GM19372 (cell line): ENCODE data around the gene CMTM4.
"Not testable (repeated sequence)": the region's sequence is repeated elsewhere in the genome, so short reads cannot be mapped to it uniquely, and the experiment has no call there.

ENCODE experiments used
- ATAC-seq: cut with Tn5 transposase; IDR thresholded peaks from one replicate; pipeline ENCODE4 v1.9.1; 2021; ENCODE audit warnings: mild to moderate bottlenecking, low read depth, moderate library complexity; ENCODE audit not compliant: unreplicated experiment

CMTM4 gene

GRCh38 chr16:66706506-66706880, 9.9 kb upstream of the CMTM4 start:
- no peak for ATAC-seq

GRCh38 chr16:66705790-66706505, 9.4 kb upstream of the CMTM4 start:
- ATAC-seq = no peak

GRCh38 chr16:66703406-66704215, 7.1 kb upstream of the CMTM4 start:
- no peak for ATAC-seq

- no peak for ATAC-seq
Observed at GRCh38 chr16:66701516-66701915, 5.0 kb upstream of the CMTM4 start.

- no peak for ATAC-seq
Observed at GRCh38 chr16:66701026-66701425, 4.5 kb upstream of the CMTM4 start.

GRCh38 chr16:66699898-66700297, 3.4 kb upstream of the CMTM4 start:
- no peak for ATAC-seq

- no peak for ATAC-seq
Observed at GRCh38 chr16:66698046-66698445, 1.5 kb upstream of the CMTM4 start.

GRCh38 chr16:66695935-66696668, 441 bp downstream of the CMTM4 start:
- ATAC-seq = peak; percentile 33

- ATAC-seq = no peak
Observed at GRCh38 chr16:66695471-66695934, 1.0 kb downstream of the CMTM4 start.

- no peak for ATAC-seq
Observed at GRCh38 chr16:66693149-66693548, 3.4 kb downstream of the CMTM4 start.

GRCh38 chr16:66692341-66692740, 4.2 kb downstream of the CMTM4 start:
- no peak for ATAC-seq

GRCh38 chr16:66691234-66691633, 5.3 kb downstream of the CMTM4 start:
- no peak for ATAC-seq

- no peak for ATAC-seq
Observed at GRCh38 chr16:66690106-66690847, 6.3 kb downstream of the CMTM4 start.

GRCh38 chr16:66689282-66689681, 7.3 kb downstream of the CMTM4 start:
- no peak for ATAC-seq

- ATAC-seq = no peak
Observed at GRCh38 chr16:66687906-66688625, 8.5 kb downstream of the CMTM4 start.

- not testable (repeated sequence) for ATAC-seq
Observed at GRCh38 chr16:66685501-66686115, 10.9 kb downstream of the CMTM4 start.

GRCh38 chr16:66682271-66682670, 14.3 kb downstream of the CMTM4 start:
- no peak for ATAC-seq

- ATAC-seq = no peak
Observed at GRCh38 chr16:66681676-66682075, 14.9 kb downstream of the CMTM4 start.

- ATAC-seq = no peak
Observed at GRCh38 chr16:66678337-66678736, 18.2 kb downstream of the CMTM4 start.
